GM19397 (cell line): ENCODE measurements around the gene TRIM59.
A peak's percentile ranks its signal among the peaks of the same experiment; 100 is the strongest.

Source experiments
- ATAC-seq: cut with Tn5 transposase; IDR thresholded peaks from one replicate; pipeline ENCODE4 v1.9.1; 2021; ENCODE audit warnings: mild to moderate bottlenecking, moderate library complexity; ENCODE audit not compliant: unreplicated experiment

The TRIM59 gene, protein sequence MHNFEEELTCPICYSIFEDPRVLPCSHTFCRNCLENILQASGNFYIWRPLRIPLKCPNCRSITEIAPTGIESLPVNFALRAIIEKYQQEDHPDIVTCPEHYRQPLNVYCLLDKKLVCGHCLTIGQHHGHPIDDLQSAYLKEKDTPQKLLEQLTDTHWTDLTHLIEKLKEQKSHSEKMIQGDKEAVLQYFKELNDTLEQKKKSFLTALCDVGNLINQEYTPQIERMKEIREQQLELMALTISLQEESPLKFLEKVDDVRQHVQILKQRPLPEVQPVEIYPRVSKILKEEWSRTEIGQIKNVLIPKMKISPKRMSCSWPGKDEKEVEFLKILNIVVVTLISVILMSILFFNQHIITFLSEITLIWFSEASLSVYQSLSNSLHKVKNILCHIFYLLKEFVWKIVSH

DNA sequence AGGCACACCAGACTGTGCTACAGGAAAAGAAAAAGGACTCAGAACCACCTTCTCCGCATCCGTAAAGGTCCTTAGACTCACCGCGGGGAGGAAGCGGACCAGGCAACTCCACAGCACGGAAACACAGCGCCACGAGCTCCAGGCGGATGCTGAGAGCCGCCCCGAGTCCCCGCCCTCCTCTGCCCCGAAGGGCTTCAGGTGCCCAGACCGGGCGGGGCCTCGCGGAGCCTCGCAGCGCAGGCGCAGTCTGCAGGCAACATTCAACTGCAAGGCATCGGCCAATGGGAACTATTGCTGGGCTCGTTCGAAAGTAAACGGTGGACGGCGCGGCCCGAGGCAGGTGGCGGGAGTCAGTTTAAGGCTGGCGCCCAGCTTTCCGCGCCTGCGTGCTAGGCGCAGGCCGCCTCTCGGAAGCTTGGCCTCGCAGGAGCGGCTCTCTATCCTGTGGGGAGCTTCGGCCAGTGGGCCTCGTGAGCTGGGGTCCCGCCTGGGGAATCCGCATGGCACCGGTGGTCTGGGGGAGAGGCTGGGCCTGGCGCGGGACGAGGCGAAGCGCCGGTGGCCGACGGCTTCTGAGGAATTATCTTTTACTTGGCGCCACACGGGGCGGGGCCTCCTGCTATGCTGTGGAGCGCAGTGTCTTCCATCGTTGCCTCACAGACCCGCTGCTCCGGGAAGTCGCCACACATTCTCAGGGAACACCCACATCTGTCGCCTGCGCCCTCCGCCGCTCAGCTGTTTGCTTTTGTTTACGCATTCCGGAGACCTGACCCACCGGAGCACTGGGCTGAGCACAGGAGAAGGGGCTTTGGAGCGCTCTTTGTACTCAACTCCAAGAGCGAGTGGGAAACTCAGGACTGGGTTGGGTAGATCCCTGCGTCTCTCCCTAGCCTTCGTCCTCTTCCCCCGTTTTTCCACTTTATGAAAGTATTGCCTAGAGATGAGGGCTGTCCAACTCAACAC lies at the start of gene TRIM59:
Gene TRIM59, minus strand, starts transcription at position 151 of the 963 bp plus-strand sequence. CDS start 10,603 bp downstream, outside the sequence.
- ATAC-seq = peak; percentile 95

DNA sequence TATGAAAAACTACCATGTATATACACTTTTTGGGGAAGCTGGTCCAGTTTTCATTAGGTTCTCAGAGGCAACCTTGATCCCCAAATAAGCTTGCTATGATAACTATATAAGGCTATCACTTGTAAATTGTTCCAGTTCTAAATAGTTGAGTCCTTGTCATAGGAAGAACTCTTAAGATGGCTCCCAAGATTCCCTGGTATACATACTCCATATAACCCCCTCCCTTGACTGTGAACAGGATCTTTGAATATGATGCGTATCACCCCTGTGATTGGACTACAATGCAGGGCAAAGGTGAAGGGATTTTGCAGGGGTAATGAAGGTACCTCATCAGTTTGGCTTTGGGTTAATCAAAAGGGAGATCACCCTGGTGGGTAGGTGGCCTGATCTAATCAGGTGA lies 48.6 kb upstream of the TRIM59 start:
- no peak for ATAC-seq

DNA sequence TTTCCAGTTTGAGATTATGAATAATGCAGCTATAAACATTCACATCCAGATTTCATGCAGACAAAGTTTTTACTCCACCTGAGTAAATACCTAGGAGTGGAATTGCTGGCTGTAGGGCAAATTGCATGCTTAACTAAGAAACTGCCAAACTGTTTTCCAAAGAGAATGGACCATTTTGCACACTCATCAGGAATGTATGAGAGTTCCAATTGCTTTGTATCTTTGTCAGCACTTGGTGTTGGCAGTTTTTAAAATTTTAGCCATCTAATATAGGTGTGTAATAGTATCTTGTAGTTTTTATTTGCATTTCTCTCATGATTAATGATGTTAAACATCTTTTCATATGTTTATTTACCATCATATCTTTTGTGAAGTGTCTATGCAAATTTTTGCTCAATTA lies 40.6 kb upstream of the TRIM59 start:
- no peak for ATAC-seq

DNA sequence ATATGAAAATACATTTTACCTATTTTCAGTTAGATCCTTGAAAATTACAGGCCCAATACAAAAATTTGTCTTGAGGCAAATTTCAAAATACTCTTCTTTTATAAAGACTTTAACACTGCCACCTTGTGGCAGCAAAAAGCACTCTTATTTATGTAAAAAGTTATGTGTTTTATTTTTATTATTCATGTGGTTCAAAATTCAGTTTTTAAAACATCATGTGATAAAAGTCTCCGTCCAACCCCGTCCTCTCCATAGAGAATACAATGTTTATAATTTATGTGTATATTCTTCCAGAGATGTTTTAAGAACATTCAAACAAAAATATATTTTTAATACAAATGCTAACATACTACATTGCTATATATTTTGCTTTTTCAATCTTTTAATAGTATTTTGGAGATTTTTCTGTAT lies 36.9 kb upstream of the TRIM59 start:
- no peak for ATAC-seq

DNA sequence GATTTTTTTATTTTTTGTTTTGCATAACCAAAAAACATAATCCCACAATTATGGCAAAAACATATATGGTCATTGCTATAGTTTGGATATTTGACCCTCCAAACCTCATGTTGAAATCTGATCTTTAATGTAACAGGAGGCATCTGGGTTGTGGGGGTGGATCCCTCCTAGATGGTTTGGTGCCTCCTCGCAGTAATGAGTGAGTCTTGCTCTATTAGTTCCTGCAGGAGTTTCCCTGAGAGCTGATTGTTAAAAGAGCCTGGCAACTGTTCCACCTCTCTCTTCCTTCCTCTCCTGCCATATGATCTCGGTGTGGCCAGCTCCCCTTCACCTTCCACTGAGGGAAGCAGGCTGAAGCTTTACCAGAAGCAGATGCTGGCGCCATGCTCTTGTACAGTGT lies 33.2 kb upstream of the TRIM59 start:
- ATAC-seq = no peak

DNA sequence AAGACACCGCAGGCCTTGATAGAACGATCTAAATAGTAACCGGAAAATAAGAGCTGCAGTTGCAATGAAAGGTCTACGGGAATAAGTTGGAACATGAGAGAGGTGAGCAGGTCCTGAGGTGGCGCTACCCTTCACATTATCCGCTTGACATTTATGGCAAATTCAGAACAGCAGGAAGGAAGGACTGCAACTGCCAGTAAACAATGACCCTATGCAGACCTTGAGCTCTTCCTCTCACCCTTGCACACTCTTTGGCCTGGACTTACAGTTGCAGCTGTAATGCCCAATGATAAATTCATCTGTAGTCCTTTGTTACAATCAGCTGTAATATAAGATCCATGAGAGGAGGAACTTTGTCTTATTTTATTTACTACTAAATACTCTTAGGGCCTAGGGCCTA lies 32.3 kb upstream of the TRIM59 start:
- ATAC-seq = no peak

DNA sequence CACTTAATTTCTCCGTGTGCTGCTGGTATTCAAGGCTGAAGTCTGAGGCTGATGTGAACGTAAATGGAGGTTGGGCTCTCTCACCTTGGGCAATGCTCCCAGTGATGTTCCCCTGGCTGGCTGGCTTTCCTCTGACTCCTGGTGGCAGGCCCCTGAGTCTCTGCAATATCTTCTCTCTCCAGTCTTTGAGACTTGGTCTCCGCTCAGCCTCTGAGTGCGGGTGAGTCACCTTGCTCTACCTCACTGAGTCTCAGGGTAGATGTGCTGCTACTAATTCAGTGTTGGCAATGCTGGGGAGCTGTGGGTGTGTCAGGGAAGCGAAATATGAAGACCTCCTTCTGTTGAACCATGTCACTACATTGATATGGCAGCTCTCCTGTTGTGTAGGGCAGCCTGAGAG lies 31.3 kb upstream of the TRIM59 start:
- ATAC-seq = no peak

DNA sequence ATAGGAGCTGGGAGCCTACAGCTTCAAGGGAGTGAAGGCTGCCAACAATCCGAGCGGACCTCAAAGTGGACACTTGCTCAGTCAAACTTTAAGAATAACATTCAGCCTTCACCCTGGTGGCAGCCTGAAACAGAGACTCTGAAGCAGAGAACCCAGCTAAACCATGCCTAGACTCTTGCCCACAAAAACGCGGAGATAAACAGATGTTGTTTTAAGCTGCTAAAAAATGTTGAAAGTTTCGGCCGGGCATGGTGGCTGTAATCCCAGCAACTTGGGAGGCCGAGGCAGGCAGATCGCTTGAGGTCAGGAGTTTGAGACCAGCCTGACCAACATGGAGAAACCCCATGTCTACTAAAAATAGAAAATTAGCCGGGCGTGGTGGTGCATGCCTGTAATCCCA lies 29.8 kb upstream of the TRIM59 start:
- no peak for ATAC-seq

DNA sequence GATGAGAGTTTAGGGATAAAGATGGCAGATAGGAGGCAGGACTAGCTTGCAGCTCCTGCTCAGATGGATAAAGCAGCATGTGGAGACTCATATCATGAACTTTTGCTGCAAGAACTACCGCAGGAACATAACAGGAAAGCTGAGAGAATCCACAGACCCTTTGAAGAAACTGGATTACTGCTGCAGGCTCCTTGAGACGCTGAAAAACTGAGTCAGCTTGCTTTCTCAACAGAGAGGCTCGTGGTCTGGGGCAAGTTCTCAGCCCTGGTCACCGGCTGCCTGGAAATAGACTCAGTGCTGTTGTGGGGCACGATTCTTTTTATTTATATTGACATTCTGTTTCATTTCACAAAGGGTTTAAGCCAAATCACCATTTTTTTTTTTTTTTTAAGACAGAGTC lies 28.8 kb upstream of the TRIM59 start:
- no peak for ATAC-seq

DNA sequence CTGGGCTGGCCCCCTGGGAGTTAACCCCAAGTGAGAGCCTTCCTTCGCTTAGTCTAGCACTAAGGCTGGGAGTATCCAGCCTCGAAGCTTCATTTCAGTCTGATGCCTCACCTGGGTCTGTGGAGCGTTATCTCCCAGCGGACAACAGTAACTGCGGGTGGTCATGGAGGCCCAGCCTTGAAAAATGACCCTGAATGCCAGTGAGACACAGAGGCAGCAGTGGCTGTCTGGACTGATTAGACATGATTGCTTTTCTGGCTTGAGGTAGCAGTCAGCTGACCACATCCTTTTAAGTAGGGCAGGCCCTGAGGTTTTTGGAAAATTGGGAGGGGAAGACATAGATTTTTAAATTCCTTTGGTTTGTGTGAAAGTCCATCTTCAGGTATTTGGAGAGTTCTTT lies 28.2 kb upstream of the TRIM59 start:
- ATAC-seq = no peak

DNA sequence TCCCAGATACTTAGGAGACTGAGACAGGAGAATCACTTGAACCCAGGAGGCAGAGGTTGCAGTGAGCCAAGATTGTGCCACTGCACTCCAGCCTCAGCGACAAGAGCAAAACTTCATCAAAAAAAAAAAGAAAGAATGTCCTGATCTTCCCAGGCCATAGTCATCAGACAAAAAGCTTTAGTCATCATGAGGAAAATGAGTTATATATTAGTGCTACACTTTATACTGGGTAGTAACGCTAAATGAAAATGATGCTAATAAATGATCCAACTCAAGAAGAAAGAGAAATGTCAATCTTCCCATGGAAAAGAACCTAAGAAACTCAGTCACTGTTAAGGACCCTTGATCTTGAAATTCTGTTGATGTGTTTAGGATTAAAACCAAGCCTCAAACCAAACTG lies 26.3 kb upstream of the TRIM59 start:
- no peak for ATAC-seq

DNA sequence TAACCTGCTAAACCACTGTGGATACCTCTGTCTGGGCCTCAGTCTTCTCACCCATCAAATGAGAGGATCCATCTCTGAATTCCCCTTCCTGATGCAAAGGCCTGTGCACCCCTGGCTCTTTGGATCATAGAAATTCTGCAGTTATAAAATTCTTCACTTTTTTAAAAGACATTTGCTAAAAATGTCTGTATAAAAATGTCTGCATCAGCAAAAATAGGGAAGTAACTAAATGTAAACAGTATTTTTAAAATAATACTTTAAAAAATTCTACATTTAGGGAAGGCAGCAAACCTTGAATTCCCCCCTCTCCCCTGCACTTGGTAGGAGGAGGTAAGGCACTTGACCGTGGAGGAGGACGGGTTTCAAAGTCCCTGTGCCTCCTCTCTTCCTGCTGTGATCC lies 25.6 kb upstream of the TRIM59 start:
- ATAC-seq = no peak

DNA sequence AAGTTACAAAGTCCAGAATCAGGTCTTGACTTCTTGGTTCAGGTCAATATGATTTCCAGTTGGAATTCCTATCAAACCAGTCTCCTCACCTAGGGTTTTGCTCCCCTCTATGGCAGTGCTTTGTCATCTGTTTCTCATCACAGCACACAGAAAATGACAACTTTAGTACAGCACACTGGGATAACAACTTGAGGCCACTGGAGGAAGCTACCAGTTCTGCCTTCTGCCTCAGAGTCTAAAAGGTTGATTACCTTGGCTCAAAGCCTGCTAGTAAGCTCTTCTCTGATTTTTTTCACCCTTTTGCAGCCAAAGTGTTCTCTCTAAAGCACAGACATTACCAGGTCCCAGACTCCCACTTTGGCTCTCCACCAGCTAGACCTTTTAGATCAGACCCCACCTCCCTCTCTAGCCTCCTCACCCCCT lies 24.8 kb upstream of the TRIM59 start:
- no peak for ATAC-seq

DNA sequence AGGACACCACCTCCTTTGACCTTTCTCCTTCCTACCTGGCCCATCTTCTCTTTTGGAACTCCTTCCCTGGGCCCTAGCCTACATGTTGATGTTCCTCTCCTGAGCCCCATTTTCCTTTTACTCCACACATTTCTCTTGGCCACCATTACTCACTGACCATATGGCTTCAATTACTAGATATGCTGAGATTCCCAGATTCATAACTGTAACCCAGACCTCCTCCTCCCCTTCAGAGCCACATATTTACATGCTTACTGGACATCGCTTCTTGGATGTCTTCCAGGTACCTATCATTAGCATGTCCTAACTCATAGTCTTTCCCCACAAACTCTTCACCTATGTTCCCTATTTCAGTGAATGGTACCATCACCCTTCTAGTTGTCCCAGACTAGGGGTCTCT lies 24.4 kb upstream of the TRIM59 start:
- no peak for ATAC-seq

DNA sequence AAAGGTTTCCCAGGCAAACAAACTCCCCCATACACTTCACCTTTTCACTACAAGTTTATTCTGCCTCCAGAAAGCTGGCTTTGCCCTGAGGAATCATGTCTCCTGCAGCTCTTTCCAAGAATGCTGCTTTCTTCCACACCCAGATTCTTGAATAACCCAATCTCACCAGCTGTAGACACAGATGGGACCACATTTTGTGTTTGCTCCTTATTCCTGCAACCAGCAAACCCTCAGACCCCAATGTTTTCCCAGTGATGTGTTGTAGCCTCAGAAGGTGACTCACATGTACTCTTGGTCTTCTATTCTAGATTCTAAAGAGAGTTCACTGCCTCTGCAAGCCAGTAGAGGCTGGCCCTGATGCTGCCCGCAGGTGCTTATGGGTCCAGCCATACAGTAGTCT lies 23.6 kb upstream of the TRIM59 start:
- ATAC-seq = no peak

DNA sequence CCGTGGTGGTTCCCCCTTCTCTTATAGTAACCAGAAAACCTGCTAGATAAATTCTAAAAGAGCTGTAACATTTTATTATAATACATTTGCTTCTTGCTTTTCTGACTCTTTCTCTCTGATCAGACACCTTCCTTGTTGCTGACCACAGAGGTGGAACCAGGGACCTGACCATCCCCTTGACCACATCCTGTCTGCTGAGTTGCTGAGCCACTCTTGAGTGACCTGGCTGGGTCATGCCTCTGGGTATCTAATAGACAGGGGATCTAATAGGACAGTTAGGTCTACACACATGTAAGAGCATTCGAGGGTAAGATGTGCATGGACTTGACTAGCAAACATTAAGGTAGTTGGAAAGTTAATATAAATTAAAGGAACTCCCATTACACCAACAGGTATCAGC lies 22.8 kb upstream of the TRIM59 start:
- ATAC-seq = peak; percentile 76

DNA sequence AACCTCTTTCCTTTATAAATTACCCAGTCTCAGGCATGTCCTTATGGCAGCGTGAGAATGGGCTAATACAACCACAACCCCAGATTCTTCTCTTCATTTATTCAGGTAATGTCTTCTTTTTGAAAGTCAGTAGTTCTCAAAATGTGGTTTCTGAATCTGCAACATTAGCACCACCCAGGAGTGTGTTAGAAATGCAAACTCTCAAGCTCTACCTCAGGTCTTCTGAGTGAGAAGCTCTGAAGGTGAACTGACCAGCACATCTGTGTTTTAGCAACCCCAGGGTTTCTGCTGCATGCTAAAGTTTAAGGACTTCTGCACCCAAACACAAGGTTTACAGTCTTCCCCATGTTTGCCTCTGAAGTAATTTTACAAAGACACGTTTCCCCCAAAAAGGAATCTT lies 22.3 kb upstream of the TRIM59 start:
- no peak for ATAC-seq

DNA sequence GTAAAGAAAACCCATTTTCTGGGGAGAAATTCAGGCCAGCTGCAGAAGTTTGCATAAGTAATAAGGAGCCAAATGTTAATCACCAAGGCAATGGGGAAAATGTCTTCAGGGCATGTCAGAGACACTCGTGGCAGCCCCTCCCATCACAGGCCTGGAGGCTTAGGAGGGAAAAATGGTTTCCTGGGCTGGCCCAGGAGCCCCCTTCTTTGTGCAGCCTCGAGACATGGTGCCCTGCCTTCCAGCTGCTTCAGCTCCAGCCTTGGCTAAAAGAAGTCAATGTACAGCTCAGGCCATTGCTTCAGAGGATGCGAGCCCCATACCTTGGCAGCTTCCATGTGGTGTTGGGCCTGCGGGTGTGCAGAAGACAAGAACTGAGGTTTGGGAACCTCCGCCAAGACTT lies 20.6 kb upstream of the TRIM59 start:
- ATAC-seq = no peak

DNA sequence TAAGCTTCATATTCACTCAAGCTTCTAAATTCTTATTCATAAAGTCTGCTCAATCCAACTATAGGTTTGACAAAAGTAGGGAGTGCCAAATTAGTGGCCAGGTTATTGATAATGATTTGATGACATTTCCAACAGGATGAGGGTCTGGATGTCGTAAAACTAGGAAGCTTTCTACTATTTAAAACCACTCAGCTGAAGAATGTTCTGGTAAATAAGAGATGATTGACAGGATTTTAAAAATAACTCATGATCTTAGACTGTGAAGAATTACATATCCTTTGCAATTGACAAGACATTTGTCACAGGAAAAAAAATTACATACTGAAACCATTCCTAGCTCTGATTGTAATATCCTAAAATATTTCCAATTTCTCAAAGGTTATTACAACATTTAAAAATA lies 15.4 kb upstream of the TRIM59 start:
- ATAC-seq = no peak

DNA sequence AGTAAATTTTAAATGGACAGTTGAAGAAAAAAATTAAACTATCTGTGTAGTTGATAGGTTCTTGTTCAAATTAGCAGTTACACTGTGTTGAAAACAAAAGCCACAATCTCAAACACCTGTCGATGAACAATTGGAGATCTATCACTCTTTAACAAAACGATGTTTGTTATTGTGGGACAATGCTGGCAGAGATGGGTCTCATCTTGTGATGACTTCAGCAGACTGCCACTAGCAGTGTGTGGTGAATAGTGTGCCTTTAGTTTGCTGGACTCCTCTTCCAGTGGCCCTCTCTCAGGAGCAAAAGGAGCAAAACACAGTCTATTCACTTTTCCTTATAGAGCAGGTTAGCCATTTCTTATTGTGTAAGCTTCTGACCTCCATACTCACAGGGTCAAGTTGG lies 14.7 kb upstream of the TRIM59 start:
- no peak for ATAC-seq

DNA sequence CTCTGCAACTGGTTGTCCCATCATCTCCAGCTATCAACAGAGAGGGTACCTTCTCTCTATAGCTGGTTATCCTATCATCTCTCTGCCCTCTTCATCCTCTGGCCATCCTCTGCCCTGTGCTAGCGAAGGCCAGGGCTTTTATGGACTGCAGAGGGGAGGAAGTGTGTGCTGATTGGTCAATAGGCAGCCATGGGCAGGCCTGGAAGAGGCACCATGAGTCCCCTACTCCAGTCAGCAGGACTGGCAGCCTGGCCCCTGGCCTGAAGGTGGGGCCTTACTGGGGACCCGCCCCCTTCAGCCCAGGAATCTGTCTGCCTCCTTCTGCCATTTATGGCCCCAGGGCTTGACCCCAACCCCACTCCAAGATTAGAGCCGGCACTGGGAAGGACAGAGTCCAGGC lies 10.4 kb upstream of the TRIM59 start:
- no peak for ATAC-seq

DNA sequence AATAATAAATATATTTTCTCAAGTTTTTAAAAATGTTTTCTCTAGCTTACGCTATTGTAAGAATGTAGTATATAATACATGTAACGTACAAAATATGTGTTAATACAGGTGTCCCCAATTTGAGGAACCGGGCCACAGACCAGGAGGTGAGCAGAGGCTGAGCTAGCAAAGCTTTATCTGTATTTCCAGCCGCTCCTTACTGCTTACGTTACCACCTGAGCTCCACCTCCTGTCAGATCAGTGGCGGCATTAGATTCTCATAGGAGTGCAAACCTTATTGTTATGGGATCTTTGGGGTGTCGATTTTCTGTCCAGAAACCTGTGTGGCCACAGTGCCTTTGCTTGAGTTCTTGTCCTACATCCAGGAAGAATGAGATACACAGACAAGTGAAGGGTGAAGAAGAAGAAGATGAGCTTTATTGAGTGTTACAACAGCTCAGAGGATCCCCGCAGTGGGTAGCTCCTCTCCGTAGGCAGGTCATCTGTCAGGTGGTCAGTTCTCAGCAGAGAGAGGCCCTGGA lies 9.9 kb upstream of the TRIM59 start:
- ATAC-seq = no peak
